ENCODE results near the gene PRL. TPM values are rescaled to one million over a fixed set of nuclear protein-coding genes. Genes with fewer than 3 reads are reported as not detected.

PRL gene
- total RNA-seq, 1 experiment from 2014 or later: not detected

- Histone ChIP-seq H4K8ac (replicated peaks; ENCODE audit: insufficient read length, low read depth, low read length) (no peak overlapping the region), H3K9me3 (ENCODE audit: control insufficient read depth, low read depth, low read length) (no peaks in the 10 kb centered on the region), H3K4me2 (ENCODE audit: insufficient read depth, insufficient read length, low read length) (no peak overlapping the region), H3T11ph (ENCODE audit: low read length) (no peak overlapping the region), H3K9ac (ENCODE audit: extremely low read depth, insufficient read length, low read length) (no peak overlapping the region), H4K20me1 (ENCODE audit: control insufficient read depth, insufficient read depth, insufficient read length) (no peaks in the 10 kb centered on the region), H2BK12ac (ENCODE audit: insufficient read length, low read depth, low read length) (no peak overlapping the region), H3K4me1 (ENCODE audit: insufficient read depth, low read length) (no peaks in the 10 kb centered on the region), H2BK20ac (ENCODE audit: low read depth, low read length, poor library complexity, severe bottlenecking) (no peak overlapping the region), H2BK15ac (ENCODE audit: low read depth, low read length) (no peak overlapping the region), H3K18ac (ENCODE audit: insufficient read length, low read depth, low read length) (no peak overlapping the region), H4K91ac (ENCODE audit: insufficient read length, low read depth, low read length) (no peak overlapping the region), H2BK5ac (ENCODE audit: insufficient read length, low read length) (no peak overlapping the region), H3K79me1 (ENCODE audit: insufficient read depth, low read depth, low read length, poor library complexity, severe bottlenecking) (no peaks in the 10 kb centered on the region), H3K23ac (ENCODE audit: insufficient read length, low read depth, low read length) (no peak overlapping the region), H4K5ac (ENCODE audit: insufficient read length, low read depth, low read length) (no peak overlapping the region), H2AK5ac (ENCODE audit: insufficient read length, low read length) (no peak overlapping the region), H3K27me3 (ENCODE audit: insufficient read depth, low read length) (no peaks in the 10 kb centered on the region), H2AFZ (ENCODE audit: low read length) (no peak overlapping the region), H3K56ac (ENCODE audit: insufficient read length, low read depth, low read length) (no peak overlapping the region), H3K14ac (ENCODE audit: insufficient read depth, low read length) (no peak overlapping the region), H2BK120ac (ENCODE audit: low read depth, low read length, poor library complexity, severe bottlenecking) (no peak overlapping the region), H3K79me2 (ENCODE audit: insufficient read depth, low read length) (no peaks in the 10 kb centered on the region), H3K23me2 (ENCODE audit: insufficient read length, low read depth, low read length, poor library complexity, severe bottlenecking) (no peaks in the 10 kb centered on the region), H3K27ac (ENCODE audit: insufficient read length, low read depth, low read length) (no peak overlapping the region), H3K4ac (ENCODE audit: low read depth, low read length) (no peak overlapping the region)
- peaks cover 4% of the 10 kb centered on the region in 2 experiments; a peak in 3 of 4 replicates for H3K4me1 Mint-ChIP-seq
- no CpG with 5 or more reads among the region's 1 CpG for WGBS (ENCODE audit: extremely low coverage, insufficient read length, low lambda C conversion rate)
- H3K36me3 Mint-ChIP-seq (ENCODE audit: insufficient read depth in 1 of 3, low read depth in 3 of 3): no peaks in the 10 kb centered on the region
- H3K27me3 Mint-ChIP-seq (ENCODE audit: low read depth): no peaks in the 10 kb centered on the region
- H3K27ac Mint-ChIP-seq: no peak overlapping the region
- TF ChIP-seq CTCF (conservative IDR thresholded peaks at IDR 0.05): no peak
- H3K4me3 Mint-ChIP-seq: no peak overlapping the region
- no peak for DNase-seq
- H3K9me3 Mint-ChIP-seq: no peaks in the 10 kb centered on the region
Observed at GRCh38 chr6:22298475-22298890, 1.6 kb upstream of the PRL start.

Measured in H9 (cell line).